IMR-90 (cell line): ENCODE results near the gene CADM1.

Source experiments
- BHLHE40 ChIP-seq: fragments of 150-350 bp; IDR thresholded peaks from 2 replicates; pipeline ENCODE4 v1.6.1; 2016; ENCODE audit warnings: mild to moderate bottlenecking, low read depth, low read length
- MAFK ChIP-seq: IDR thresholded peaks from 2 replicates; pipeline ENCODE4 v1.6.1; 2012; ENCODE audit warnings: low read depth, low read length, improper control_type of control experiment
- MXI1 ChIP-seq: IDR thresholded peaks from 2 replicates; pipeline ENCODE4 v1.6.1; 2012; ENCODE audit warnings: low read depth, mild to moderate bottlenecking, low read length, moderate library complexity, borderline replicate concordance
- POLR2A ChIP-seq: IDR thresholded peaks from 2 replicates; pipeline ENCODE4 v1.6.1; 2012; ENCODE audit warnings: mild to moderate bottlenecking, low read depth, low read length
- RCOR1 ChIP-seq: IDR thresholded peaks from 2 replicates; pipeline ENCODE4 v1.6.1; 2012; ENCODE audit warnings: mild to moderate bottlenecking, low read length, improper control_type of control experiment; ENCODE audit not compliant: insufficient replicate concordance
- RFX5 ChIP-seq: IDR thresholded peaks from 2 replicates; pipeline ENCODE4 v1.8.0; 2012; ENCODE audit warnings: low read depth, mild to moderate bottlenecking, low read length, moderate library complexity
- SMC3 ChIP-seq: fragments of 150-350 bp; IDR thresholded peaks from 2 replicates; pipeline ENCODE4 v1.6.1; 2016; ENCODE audit warnings: low read depth, mild to moderate bottlenecking, antibody characterized with exemption, low read length, moderate library complexity
- TF ChIP-seq, protein P1 (sequence below): conservative IDR thresholded peaks from 2 replicates; pipeline ENCODE4 v1.5.1; 2012; ENCODE audit warnings: mild to moderate bottlenecking, low read depth, low read length, improper control_type of control experiment

DNA sequence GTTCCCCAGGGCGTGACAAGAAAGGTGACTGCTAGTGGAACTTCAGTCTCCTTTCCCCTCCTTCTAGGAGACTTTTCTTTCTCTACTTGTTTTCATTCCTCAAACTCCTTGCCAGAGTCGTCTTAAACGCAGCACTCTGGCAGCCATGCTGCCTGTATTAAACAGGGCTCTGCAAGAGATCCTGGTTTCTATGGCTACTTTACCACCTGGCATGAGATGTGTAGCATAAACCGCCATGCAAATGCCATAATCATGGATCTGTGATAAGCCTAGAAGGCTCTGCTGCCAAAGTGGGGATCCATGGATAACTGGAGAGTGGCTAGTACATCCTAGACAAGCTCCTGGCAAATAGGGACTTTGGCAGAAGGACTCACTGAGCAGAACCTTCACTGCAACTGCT, 321.1 kb downstream of the CADM1 start:
- TF ChIP-seq MAFK (no peak), POLR2A (no peak), RCOR1 (no peak), MXI1 (no peak), BHLHE40 (no peak), RFX5 (no peak), SMC3 (no peak)
- TF ChIP-seq, protein P1, sequence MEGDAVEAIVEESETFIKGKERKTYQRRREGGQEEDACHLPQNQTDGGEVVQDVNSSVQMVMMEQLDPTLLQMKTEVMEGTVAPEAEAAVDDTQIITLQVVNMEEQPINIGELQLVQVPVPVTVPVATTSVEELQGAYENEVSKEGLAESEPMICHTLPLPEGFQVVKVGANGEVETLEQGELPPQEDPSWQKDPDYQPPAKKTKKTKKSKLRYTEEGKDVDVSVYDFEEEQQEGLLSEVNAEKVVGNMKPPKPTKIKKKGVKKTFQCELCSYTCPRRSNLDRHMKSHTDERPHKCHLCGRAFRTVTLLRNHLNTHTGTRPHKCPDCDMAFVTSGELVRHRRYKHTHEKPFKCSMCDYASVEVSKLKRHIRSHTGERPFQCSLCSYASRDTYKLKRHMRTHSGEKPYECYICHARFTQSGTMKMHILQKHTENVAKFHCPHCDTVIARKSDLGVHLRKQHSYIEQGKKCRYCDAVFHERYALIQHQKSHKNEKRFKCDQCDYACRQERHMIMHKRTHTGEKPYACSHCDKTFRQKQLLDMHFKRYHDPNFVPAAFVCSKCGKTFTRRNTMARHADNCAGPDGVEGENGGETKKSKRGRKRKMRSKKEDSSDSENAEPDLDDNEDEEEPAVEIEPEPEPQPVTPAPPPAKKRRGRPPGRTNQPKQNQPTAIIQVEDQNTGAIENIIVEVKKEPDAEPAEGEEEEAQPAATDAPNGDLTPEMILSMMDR = no peak
